Activated CD4-positive, alpha-beta T cell treated with anti-CD3 and anti-CD28 coated beads for 1 hour (primary cell): ENCODE measurements around the gene KCNIP4.

Experiments
- DNase-seq: peaks from one replicate; pipeline ENCODE4 v3.0.0-alpha.2; 2020

The KCNIP4 gene

GRCh38 chr4:21012851-21013331 is 935.7 kb downstream of the KCNIP4 start:
- DNase-seq = no peak

- DNase-seq = no peak
Observed at GRCh38 chr4:21011106-21011505, 937.5 kb downstream of the KCNIP4 start.

- DNase-seq = no peak
Observed at GRCh38 chr4:21009956-21010355, 938.6 kb downstream of the KCNIP4 start.

GRCh38 chr4:21005647-21006046 is 942.9 kb downstream of the KCNIP4 start:
- DNase-seq = no peak

GRCh38 chr4:21002976-21003375 is 945.6 kb downstream of the KCNIP4 start:
- DNase-seq = no peak

- no peak for DNase-seq
Observed at GRCh38 chr4:21002286-21002685, 946.3 kb downstream of the KCNIP4 start.

- DNase-seq = no peak
Observed at GRCh38 chr4:21001490-21001889, 947.1 kb downstream of the KCNIP4 start.

GRCh38 chr4:20997886-20998285 is 950.7 kb downstream of the KCNIP4 start:
- DNase-seq = no peak

GRCh38 chr4:20995610-20996009 is 953.0 kb downstream of the KCNIP4 start:
- no peak for DNase-seq

GRCh38 chr4:20995015-20995414 is 953.6 kb downstream of the KCNIP4 start:
- no peak for DNase-seq

- no peak for DNase-seq
Observed at GRCh38 chr4:20992002-20992401, 956.6 kb downstream of the KCNIP4 start.

GRCh38 chr4:20987191-20987590 is 961.4 kb downstream of the KCNIP4 start:
- no peak for DNase-seq

GRCh38 chr4:20984576-20984836 is 964.1 kb downstream of the KCNIP4 start:
- DNase-seq = no peak

GRCh38 chr4:20983763-20984575 is 964.6 kb downstream of the KCNIP4 start:
- no peak for DNase-seq

GRCh38 chr4:20982544-20982943 is 966.0 kb downstream of the KCNIP4 start:
- DNase-seq = no peak

- no peak for DNase-seq
Observed at GRCh38 chr4:20960291-20960690, 988.3 kb downstream of the KCNIP4 start.

- DNase-seq = no peak
Observed at GRCh38 chr4:20954541-20954940, 994.0 kb downstream of the KCNIP4 start.

GRCh38 chr4:20944961-20945360 is 1003.6 kb downstream of the KCNIP4 start:
- no peak for DNase-seq

- DNase-seq = no peak
Observed at GRCh38 chr4:20944451-20944850, 1004.1 kb downstream of the KCNIP4 start.

- no peak for DNase-seq
Observed at GRCh38 chr4:20938204-20938603, 1010.4 kb downstream of the KCNIP4 start.

GRCh38 chr4:20926529-20926928 is 1022.0 kb downstream of the KCNIP4 start:
- DNase-seq = no peak

GRCh38 chr4:20925176-20925575 is 1023.4 kb downstream of the KCNIP4 start:
- no peak for DNase-seq

GRCh38 chr4:20922962-20923361 is 1025.6 kb downstream of the KCNIP4 start:
- no peak for DNase-seq

- DNase-seq = no peak
Observed at GRCh38 chr4:20916106-20916505, 1032.5 kb downstream of the KCNIP4 start.

GRCh38 chr4:20904966-20905365 is 1043.6 kb downstream of the KCNIP4 start:
- no peak for DNase-seq
